Subcutaneous abdominal adipose tissue (tissue), 5 donors: ENCODE data around the gene DNAAF2.

Source experiments
- H3K27ac ChIP-seq: one replicate; pipeline ENCODE4 v1.7.0; 2013; ENCODE audit warnings: low read depth, mild to moderate bottlenecking, inconsistent platforms, low read length, moderate library complexity
- H3K27me3 ChIP-seq, 5 donors: one replicate each; pipeline ENCODE4 v1.7.0; 2013; ENCODE audit warnings: low read length in 5 of 5, inconsistent platforms in 1 of 5; ENCODE audit not compliant: control insufficient read depth in 5 of 5, insufficient read depth in 4 of 5
- H3K36me3 ChIP-seq, 5 donors: one replicate each; pipeline ENCODE4 v1.7.0; 2013; ENCODE audit warnings: low read length in 5 of 5; ENCODE audit not compliant: control insufficient read depth in 5 of 5, insufficient read depth in 5 of 5
- H3K4me1 ChIP-seq, 5 donors: one replicate each; pipeline ENCODE4 v1.7.0; 2013; ENCODE audit warnings: low read length in 5 of 5, mild to moderate bottlenecking in 3 of 5, moderate library complexity in 1 of 5; ENCODE audit not compliant: control insufficient read depth in 5 of 5, insufficient read depth in 5 of 5
- H3K4me3 ChIP-seq, 5 donors: one replicate each; pipeline ENCODE4 v1.7.0; 2013; ENCODE audit warnings: low read length in 5 of 5, low read depth in 1 of 5
- H3K9ac ChIP-seq, 5 donors: one replicate each; pipeline ENCODE4 v1.7.0; 2013; ENCODE audit warnings: low read length in 5 of 5, mild to moderate bottlenecking in 4 of 5, moderate library complexity in 3 of 5
- H3K9me3 ChIP-seq, 5 donors: one replicate each; pipeline ENCODE4 v1.7.0; 2013; ENCODE audit warnings: low read length in 5 of 5; ENCODE audit not compliant: control insufficient read depth in 5 of 5
- donor health status: healthy.
- donor health status: healthy.
- donor health status: healthy.
- donor health status: healthy.
- donor health status: healthy.

The DNAAF2 gene

DNA sequence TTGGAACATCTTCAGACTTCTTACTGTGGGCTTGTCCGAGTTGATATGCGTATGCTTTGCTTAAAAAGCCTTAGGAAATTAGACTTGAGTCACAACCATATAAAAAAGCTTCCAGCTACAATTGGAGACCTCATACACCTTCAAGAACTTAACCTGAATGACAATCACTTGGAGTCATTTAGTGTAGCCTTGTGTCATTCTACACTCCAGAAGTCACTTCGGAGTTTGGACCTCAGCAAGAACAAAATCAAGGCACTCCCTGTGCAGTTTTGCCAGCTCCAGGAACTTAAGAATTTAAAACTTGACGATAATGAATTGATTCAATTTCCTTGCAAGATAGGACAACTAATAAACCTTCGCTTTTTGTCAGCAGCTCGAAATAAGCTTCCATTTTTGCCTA is 27.5 kb downstream of the DNAAF2 start:
- Histone ChIP-seq H3K9me3 (no peaks in the 10 kb centered on the region), H3K9ac (no peak overlapping the region), H3K4me1 (no peaks in the 10 kb centered on the region), H3K27me3 (no peaks in the 10 kb centered on the region), H3K4me3 (no peak overlapping the region), H3K27ac (no peak overlapping the region), H3K36me3 (peaks cover 0 to 14% (median 5%) of the 10 kb centered on the region in 5 donors)

DNA sequence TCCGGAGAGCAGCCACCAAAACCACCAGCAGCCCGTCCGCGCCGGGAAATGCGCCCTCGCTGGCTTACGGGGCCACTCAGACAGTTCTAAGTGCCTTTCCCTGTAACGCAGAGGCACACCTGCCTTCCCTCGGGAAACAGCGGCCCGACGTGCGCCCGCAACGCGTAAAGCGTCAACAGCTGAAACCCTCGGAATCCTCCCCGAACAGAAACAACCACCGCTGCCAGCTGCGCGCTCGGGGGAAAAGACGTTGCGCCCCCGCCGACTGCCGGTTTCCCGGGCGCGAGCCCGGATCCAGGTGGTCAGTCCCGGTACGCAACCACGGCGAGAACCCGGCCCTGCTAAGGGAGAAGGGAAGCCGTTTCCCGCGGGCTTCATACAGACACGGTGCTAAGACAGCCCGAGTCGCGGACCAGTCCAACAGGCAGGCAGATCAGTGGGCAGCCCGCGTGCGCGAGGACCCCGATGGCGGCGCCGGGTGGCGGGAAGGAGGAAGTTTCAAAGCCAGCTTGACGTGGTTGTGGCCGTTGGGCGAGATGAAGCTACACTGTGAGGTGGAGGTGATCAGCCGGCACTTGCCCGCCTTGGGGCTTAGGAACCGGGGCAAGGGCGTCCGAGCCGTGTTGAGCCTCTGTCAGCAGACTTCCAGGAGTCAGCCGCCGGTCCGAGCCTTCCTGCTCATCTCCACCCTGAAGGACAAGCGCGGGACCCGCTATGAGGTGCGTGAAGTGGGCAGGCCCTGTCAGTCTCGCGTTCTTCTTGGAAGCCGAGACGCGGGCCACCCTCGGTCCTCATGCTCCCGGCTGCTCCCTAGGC is 36.4 kb downstream of the DNAAF2 start, which contains the start of gene LRR1:
TSS of gene LRR1 (plus strand) at position 456 of the 816 bp plus-strand sequence. CDS start at position 537, 81 bp downstream.
- peak within 1 kb of the TSS; percentile 80 for H3K27ac ChIP-seq
- H3K27me3 ChIP-seq: no peaks in the 10 kb centered on the region
- peak within 1 kb of the TSS; percentile 87 to 99 (median 95) for H3K4me3 ChIP-seq
- H3K36me3 ChIP-seq: peaks cover 0 to 2% (median 0%) of the 10 kb centered on the region in 5 donors
- no peaks in the 10 kb centered on the region for H3K9me3 ChIP-seq
- peak within 1 kb of the TSS; percentile 60 to 97 (median 89) for H3K9ac ChIP-seq
- H3K4me1 ChIP-seq: peaks cover 0 to 29% (median 21%) of the 10 kb centered on the region in 5 donors

DNA sequence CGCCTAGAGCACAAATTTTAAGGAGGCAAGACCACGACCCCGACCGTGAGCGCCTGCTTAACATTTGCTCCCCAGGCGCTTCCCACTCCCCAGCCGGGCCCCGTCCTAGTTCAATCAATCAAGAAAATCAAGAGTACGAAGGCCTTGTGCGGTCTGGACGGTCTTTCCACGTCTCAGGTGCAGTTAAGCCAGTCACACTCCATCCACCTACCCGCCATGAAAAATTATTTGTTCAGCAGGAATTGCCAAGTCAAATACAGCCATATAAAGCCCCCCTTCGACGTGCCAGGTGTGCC is 36.9 kb downstream of the DNAAF2 start:
- peak overlapping the region; percentile 80 for H3K27ac ChIP-seq
- no peaks in the 10 kb centered on the region for H3K9me3 ChIP-seq
- no peaks in the 10 kb centered on the region for H3K27me3 ChIP-seq
- peaks cover 0 to under 1% (median 0%) of the 10 kb centered on the region in 5 donors for H3K36me3 ChIP-seq
- peaks cover 0 to 29% (median 21%) of the 10 kb centered on the region in 5 donors for H3K4me1 ChIP-seq
- peak overlapping the region; percentile 87 to 99 (median 95) for H3K4me3 ChIP-seq
- H3K9ac ChIP-seq: peak overlapping the region; percentile 60 to 97 (median 89)

DNA sequence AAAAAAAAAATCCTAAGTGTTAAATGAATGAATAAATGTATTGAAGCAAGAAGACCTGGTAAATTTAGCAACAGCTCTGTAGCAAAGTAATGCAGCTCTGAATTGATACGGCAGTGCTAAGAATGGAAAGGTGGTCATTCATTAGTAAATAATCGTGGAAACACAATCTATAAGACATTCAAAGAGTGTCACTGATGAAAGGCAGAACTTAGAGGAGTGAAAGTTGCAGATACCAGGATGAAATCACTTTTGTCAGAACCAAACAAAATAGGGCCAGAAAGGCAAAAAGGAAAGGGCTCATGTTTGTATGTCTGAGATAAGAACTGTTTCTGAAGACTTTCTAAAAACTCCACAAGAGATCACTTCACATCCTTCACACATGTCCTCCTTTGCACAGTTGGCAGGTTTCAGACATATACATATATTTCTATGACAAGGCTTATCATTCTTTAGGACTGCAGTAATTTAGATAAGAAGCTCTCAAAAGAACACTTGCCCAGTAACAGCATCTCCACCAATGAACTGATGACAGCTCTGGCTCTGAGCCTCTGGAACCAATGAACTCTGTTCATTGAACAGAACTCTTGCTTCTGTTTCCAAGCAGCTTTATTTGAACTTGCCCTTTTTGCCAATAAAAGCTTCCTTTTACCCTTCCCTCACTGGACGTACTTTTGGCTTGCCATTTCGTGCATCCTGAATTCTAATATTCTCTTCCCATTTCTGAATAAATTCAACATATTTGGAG is 40.5 kb downstream of the DNAAF2 start:
- Histone ChIP-seq H3K27ac (no peak overlapping the region), H3K4me1 (peaks cover 0 to 22% (median 18%) of the 10 kb centered on the region in 5 donors), H3K27me3 (no peaks in the 10 kb centered on the region), H3K9me3 (no peaks in the 10 kb centered on the region), H3K9ac (no peak overlapping the region), H3K36me3 (no peaks in the 10 kb centered on the region), H3K4me3 (no peak overlapping the region)

DNA sequence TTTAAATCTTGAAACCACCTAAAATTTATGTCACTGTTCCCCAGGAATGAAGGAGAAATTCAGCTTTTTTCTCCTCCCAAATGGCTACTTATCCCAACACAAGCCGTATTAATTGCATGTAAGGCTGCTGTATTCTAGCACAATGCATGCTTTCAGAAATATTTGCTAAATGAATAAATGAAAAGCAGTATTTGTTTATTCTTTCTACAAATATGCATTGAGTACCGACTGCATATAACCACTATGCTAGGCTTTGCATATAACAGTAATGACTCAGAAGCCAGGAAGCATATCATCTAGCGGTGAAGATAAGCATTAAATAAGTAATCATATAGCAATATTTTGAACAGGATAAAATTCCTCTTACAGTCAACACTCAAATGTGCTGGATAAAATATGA is 42.0 kb downstream of the DNAAF2 start:
- Histone ChIP-seq H3K27ac (no peak overlapping the region), H3K4me3 (no peak overlapping the region), H3K9me3 (no peaks in the 10 kb centered on the region), H3K9ac (no peak overlapping the region), H3K27me3 (no peaks in the 10 kb centered on the region), H3K4me1 (peaks cover 0 to 16% (median 10%) of the 10 kb centered on the region in 5 donors), H3K36me3 (no peaks in the 10 kb centered on the region)

DNA sequence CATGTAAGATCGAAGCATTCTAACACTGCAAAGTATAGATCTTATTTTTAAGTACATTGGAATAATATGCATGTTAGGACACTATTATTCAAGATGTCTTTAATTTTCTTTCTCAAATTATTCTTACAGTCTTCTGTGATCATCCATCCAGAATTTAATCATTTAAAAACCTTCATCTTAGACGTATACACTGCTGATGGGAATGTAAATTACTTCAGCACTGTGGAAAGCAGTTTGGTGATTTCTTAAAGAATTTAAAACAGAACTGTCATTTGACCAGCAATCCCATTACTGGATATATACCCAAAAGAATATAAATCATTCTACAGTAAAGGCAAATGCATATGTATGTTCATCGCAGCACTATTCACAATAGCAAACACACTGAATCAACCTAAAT is 45.7 kb downstream of the DNAAF2 start:
- H3K27me3 ChIP-seq: no peaks in the 10 kb centered on the region
- no peak overlapping the region for H3K9ac ChIP-seq
- no peak overlapping the region for H3K27ac ChIP-seq
- no peak overlapping the region for H3K4me3 ChIP-seq
- H3K4me1 ChIP-seq: peaks cover 0 to 15% (median 13%) of the 10 kb centered on the region in 5 donors
- H3K36me3 ChIP-seq: peaks cover 0 to 2% (median under 1%) of the 10 kb centered on the region in 5 donors
- no peaks in the 10 kb centered on the region for H3K9me3 ChIP-seq

GRCh38 chr14:49586673-49587460 is 48.2 kb downstream of the DNAAF2 start:
- Histone ChIP-seq H3K27ac (peak overlapping the region; percentile 94), H3K9ac (peak overlapping the region in 4 of 5 donors; percentile 21 to 90 (median 50))

DNA sequence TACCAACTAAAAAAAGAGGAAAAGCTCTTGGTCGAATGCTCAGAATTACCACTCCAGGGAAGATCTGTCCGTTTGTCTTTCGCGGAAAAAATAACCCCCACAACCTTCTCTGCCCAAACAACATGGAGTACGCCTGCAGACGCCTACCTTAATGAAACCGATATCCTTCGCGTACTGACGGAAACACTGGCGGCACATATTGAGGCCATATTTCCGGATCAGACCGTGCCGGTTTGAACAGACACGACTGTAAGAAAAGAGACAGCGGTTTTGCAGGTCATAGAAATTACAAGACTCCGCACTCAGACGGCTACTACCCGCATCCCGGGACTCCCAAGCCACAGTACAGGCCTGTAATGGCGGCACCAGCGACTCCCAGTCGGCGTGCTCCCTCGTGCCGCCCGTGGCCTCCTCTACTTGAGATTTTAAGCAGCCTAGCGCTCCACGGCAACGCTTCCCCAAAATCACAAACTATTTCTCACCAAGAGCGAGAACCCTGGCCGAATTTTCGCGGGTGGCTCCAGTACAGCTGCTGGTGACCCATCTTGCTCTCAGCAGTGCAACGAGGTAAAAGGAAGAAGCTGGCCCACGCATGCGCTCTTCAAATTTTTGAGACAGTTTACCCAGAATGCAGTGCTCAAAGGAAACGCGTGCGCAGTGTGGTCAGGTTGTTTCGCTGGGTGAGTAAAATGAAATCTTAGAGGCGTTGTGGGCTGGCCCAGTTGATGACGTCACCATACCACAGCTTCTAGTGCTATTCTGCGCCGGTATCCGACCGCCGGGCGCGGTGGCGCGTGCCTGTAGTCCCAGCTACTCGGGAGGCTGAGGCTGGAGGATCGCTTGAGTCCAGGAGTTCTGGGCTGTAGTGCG is 49.0 kb downstream of the DNAAF2 start, which contains the start of gene RPS29:
TSS of gene RPS29 (minus strand) at position 578 of the 870 bp plus-strand sequence. CDS start at position 544, 34 bp downstream.
- Histone ChIP-seq H3K4me3 (peak within 1 kb of the TSS; percentile 89 to 99 (median 97)), H3K9ac (peak within 1 kb of the TSS; percentile 81 to 95 (median 90)), H3K9me3 (no peaks in the 10 kb centered on the region), H3K27ac (peak within 1 kb of the TSS; percentile 94), H3K4me1 (peaks cover 0 to 25% (median 18%) of the 10 kb centered on the region in 5 donors), H3K36me3 (peaks cover 5 to 17% (median 14%) of the 10 kb centered on the region in 5 donors), H3K27me3 (no peaks in the 10 kb centered on the region)

More at GRCh38 chr14:49586673-49587460, 48.2 kb downstream of the DNAAF2 start:
- Histone ChIP-seq H3K4me1 (peaks cover 0 to 25% (median 18%) of the 10 kb centered on the region in 5 donors), H3K36me3 (peaks cover 5 to 17% (median 14%) of the 10 kb centered on the region in 5 donors), H3K27me3 (no peaks in the 10 kb centered on the region), H3K9me3 (no peaks in the 10 kb centered on the region), H3K4me3 (peak overlapping the region; percentile 47 to 98 (median 89))
